WI38 (cell line): ENCODE data around the gene F11.
"Not testable (repeated sequence)": the region's sequence is repeated elsewhere in the genome, so short reads cannot be mapped to it uniquely, and the experiment has no call there.

ENCODE experiments used
- H3K4me3 ChIP-seq: 2 replicates; pipeline ENCODE4 v1.5.1; 2011; ENCODE audit warnings: low read depth, mild to moderate bottlenecking, control low read depth, low read length
- TF ChIP-seq, protein P1 (sequence below): IDR thresholded peaks from 2 replicates; pipeline ENCODE4 v1.5.1; 2012; ENCODE audit warnings: low read depth, mild to moderate bottlenecking, control low read depth, low read length

The F11 gene

DNA sequence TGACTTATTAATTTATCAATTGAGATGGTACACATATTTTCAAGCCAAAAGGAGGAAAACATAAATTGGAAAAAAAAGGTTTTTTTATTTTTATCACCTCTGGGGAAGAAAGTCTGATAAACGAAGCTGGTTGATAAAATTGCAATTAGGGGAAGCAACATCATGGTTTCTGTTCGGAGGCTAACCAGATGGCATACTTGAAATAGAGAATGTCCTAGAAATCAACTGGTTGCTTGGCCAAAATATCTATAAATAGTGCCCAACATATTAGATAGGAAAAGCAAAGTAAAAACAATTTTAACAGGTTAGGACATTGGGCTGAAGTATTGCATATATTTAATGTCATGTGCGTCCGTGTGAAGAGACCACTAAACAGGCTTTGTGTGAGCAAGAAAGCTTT, 24.4 kb upstream of the F11 start:
- no peak overlapping the region for H3K4me3 ChIP-seq
- TF ChIP-seq, protein P1, sequence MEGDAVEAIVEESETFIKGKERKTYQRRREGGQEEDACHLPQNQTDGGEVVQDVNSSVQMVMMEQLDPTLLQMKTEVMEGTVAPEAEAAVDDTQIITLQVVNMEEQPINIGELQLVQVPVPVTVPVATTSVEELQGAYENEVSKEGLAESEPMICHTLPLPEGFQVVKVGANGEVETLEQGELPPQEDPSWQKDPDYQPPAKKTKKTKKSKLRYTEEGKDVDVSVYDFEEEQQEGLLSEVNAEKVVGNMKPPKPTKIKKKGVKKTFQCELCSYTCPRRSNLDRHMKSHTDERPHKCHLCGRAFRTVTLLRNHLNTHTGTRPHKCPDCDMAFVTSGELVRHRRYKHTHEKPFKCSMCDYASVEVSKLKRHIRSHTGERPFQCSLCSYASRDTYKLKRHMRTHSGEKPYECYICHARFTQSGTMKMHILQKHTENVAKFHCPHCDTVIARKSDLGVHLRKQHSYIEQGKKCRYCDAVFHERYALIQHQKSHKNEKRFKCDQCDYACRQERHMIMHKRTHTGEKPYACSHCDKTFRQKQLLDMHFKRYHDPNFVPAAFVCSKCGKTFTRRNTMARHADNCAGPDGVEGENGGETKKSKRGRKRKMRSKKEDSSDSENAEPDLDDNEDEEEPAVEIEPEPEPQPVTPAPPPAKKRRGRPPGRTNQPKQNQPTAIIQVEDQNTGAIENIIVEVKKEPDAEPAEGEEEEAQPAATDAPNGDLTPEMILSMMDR = no peak

DNA sequence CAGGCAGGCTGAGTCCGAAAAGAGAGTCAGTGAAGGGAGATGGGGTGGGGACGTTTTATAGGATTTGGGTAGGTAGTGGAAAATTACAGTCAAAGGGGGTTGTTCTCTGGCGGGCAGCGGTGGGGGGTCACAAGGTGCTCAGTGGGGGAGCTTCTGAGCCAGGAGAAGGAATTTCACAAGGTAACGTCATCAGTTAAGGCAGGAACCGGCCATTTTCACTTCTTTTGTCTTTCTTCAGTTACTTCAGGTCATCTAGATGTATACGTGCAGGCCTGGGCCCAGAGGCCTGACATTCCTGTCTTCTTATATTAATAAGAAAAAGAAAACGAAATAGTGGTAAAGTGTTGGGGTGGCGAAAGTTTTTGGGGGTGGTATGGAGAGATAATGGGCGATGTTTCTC, 24.0 kb upstream of the F11 start:
- H3K4me3 ChIP-seq = not testable (repeated sequence)

DNA sequence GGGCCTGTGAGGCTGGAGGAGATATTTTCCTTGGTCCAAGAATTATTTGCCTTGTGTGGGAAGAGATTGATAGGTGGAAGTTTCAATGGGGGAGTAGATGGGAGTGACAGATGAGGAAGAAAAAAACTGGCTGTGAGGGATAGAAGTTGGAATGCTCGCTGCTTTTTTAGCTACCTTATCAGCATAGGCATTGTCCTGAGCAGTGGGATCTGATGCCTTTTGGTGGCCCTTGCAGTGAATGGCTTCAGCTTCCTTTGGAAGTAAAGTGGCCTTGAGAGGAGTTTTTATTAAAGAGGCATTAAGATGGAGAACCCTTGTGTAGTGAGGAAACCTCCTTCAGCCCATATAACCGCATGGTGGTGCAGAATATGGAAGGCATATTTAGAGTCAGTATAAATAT, 22.7 kb upstream of the F11 start:
- TF ChIP-seq, protein P1 = no peak
- no peak overlapping the region for H3K4me3 ChIP-seq

DNA sequence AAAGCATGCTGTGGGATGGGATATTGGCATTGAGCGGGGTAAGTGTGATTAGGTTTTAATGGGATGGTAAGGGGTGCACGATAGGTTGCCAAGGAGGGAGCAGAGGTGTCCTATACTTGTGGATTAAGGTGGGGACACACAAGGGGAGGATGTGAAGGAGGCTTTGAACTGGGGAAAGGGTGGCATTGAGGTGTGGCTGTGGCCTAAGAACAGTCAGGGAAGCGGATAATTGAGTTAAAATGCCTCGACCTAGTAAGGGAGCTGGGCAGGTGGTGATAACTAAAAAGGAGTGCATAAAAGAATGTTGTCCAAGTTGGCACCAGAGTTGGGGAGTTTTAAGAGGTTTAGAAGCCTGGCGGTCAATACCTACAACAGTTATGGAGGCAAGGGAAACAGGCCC, 21.2 kb upstream of the F11 start:
- TF ChIP-seq, protein P1 = no peak
- no peak overlapping the region for H3K4me3 ChIP-seq

DNA sequence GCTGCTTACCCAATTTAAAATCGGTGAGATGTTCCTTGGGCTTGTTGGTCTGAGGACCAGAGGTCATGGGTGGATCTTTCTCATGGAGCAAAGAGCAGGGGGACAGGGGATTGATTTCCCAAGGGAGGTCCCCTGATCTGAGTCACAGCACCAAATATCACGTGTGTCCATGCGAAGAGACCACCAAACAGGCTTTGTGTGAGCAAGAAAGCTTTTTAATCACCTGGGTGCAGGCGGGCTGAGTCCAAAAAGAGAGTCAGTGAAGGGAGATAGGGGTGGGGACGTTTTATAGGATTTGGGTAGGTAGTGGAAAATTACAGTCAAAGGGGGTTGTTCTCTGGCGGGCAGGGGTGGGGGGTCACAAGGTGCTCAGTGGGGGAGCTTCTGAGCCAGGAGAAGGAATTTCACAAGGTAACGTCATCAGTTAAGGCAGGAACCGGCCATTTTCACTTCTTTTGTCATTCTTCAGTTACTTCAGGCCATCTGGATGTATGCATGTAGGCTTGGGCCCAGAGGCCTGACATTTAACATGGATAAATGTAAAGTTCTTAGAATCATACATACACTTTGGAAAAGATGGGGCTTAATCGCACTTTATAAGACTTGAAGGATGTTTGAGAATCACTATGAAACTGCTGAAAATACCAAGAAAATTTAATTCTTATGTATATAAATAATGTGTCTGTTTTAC, 18.8 kb upstream of the F11 start:
- H3K4me3 ChIP-seq = not testable (repeated sequence)

DNA sequence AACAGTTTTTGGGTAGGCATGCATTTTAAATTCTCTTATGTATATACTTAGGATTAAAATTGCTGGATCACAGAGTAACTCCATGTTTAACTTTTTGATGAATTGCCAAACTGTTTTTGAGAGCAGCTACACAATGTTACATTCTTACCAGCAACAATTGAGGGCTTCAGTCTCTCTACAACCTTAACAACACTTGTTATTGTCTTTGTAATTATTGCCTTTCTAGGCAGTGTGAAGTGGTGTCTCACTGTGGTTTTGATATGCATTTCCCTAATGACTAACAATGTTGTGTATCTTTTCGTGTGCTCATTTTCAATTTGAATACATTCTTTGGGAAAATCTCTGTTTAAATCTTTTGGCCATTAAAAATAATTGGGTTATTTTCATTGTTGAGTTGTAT, 17.3 kb upstream of the F11 start:
- TF ChIP-seq, protein P1 = no peak
- no peak overlapping the region for H3K4me3 ChIP-seq

DNA sequence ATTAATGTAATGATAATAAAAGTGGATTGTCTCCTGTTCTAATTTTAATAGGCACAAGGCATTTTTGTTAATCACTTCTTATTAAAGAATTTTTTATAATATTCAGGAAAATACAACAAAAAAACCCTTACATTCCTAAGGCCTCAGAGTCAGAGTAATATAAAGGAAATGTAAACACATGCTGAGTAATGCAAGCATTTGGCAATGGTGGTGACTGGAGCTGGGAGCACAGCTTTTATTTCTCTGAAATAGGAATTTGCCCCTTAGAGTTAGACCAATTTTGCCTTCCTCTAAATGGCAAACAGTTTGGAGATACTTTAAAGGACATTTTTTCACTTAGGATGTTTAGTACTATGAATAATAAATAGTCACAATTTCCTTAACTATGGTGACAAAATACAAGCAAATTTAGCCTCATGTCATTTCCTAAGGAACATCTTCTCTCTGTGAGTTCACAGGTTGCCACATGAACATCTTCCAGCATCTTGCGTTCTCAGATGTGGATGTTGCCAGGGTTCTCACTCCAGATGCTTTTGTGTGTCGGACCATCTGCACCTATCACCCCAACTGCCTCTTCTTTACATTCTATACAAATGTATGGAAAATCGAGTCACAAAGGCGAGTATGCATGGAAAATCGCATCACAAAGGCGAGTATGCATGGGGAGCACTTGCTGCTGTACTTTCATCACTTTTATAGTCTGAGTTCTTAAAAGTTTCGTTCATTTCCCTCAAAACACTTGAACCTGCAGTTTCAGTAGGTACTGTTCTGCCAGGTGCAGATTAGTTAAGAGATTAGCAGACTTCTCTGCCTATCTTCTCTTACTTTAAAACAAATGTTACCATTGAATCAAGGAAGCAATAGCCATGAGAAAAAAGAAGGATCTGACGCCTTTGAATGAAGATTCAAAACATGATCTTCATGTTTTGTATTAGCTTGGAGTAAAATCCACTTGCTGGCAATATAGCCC, 15.9 kb upstream of the F11 start:
- TF ChIP-seq, protein P1 = no peak
- no peak overlapping the region for H3K4me3 ChIP-seq

DNA sequence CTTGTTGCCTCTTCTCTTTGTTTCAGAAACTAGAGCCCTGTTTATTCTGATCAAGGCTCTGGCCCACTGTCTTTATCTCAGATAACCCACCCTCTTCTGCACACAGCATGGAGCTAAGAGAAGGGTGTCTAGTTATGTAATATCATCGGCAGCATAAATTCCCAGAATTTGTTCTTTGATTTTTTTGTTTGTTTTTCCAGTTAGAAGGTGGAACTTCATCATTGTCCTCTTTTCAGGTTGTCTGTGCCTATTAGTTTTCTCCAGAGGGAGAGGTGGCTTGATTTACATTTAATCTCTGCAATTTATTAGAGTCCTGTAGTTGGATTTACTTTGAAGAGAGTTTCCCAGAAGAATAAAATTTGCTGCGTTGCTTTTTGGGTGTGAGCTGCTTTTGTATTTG, 15.2 kb upstream of the F11 start:
- TF ChIP-seq, protein P1 = no peak
- H3K4me3 ChIP-seq = no peak overlapping the region
